ENCODE data around the gene EPO. TPM values are rescaled to one million over a fixed set of nuclear protein-coding genes. Genes with fewer than 3 reads are reported as not detected.

The EPO gene
- total RNA-seq, 1 donor from 2014 or later: not detected

DNA sequence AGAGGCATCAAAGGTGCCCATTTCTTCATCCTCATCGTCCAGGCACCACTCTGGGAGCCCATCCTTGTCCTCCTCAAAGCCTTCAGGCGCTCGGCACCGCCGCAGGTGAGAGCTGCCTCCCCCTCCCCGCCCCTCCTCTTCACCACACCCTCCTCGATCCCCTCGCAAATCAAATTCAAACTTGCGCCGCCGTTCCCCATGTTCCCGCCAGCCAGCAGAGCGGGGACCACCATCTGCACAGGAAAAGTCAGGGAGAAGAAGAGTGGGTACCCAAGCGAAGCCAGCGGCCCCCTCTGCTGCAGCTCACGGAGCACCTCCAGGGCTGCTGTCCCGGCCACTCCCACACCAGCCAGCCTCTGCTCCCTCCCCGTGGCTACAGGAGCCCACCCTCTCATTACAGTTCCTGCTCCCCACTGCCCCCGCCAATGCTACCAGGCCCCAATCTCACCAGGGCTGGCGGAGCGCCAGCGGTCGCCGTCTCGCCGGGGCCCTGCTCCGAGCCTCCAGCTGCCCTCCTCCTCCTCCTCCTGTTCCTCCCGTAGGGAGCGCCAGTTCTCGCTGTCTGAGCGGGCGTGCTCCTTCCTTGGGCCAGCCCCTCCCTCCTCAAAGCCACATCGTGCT lies 34.0 kb upstream of the EPO start:
- Mint-ChIP-seq H3K9me3 (ENCODE audit: unreplicated experiment) (no peaks in the 10 kb centered on the region), H3K27me3 (ENCODE audit: unreplicated experiment) (no peaks in the 10 kb centered on the region)
- DNase-seq (ENCODE audit: extremely low spot score, unreplicated experiment): no peak

DNA sequence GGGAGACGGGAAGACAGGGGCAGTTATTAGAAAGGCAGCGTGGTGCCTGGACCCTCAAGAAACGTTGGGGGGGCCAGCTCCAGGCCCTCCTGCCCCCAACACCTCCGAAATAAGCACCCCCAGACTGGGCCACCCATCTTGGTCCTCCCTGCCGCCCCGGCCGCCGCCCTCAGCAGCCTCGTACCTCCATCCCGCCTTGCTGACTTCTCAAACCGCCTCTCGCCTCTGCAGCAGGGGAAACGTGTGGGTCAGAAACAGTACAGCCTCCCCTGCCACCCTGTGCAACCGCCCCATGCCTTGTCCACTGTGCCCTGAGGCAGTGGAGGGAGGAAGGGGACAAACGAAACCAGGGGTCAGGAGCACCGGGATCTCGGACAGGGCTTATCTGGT lies 33.5 kb upstream of the EPO start:
- Mint-ChIP-seq H3K9me3 (ENCODE audit: unreplicated experiment) (no peaks in the 10 kb centered on the region), H3K36me3 (ENCODE audit: unreplicated experiment) (peaks cover 19% of the 10 kb centered on the region), H3K27ac (ENCODE audit: unreplicated experiment) (no peak overlapping the region), H3K4me3 (ENCODE audit: unreplicated experiment) (no peak overlapping the region), H3K4me1 (ENCODE audit: unreplicated experiment) (peaks cover 15% of the 10 kb centered on the region), H3K27me3 (ENCODE audit: unreplicated experiment) (no peaks in the 10 kb centered on the region)
- no peak for DNase-seq (ENCODE audit: extremely low spot score, unreplicated experiment)
- TF ChIP-seq, protein P1, sequence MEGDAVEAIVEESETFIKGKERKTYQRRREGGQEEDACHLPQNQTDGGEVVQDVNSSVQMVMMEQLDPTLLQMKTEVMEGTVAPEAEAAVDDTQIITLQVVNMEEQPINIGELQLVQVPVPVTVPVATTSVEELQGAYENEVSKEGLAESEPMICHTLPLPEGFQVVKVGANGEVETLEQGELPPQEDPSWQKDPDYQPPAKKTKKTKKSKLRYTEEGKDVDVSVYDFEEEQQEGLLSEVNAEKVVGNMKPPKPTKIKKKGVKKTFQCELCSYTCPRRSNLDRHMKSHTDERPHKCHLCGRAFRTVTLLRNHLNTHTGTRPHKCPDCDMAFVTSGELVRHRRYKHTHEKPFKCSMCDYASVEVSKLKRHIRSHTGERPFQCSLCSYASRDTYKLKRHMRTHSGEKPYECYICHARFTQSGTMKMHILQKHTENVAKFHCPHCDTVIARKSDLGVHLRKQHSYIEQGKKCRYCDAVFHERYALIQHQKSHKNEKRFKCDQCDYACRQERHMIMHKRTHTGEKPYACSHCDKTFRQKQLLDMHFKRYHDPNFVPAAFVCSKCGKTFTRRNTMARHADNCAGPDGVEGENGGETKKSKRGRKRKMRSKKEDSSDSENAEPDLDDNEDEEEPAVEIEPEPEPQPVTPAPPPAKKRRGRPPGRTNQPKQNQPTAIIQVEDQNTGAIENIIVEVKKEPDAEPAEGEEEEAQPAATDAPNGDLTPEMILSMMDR (IDR thresholded peaks at IDR 0.05): no peak

More for the DNA sequence above, 34.0 kb upstream of the EPO start:
- H3K27ac Mint-ChIP-seq (ENCODE audit: unreplicated experiment): no peak overlapping the region
- H3K4me1 Mint-ChIP-seq (ENCODE audit: unreplicated experiment): peaks cover 10% of the 10 kb centered on the region
- H3K36me3 Mint-ChIP-seq (ENCODE audit: unreplicated experiment): peaks cover 21% of the 10 kb centered on the region
- TF ChIP-seq, protein P1 (IDR thresholded peaks at IDR 0.05): no peak
- H3K4me3 Mint-ChIP-seq (ENCODE audit: unreplicated experiment): no peak overlapping the region

DNA sequence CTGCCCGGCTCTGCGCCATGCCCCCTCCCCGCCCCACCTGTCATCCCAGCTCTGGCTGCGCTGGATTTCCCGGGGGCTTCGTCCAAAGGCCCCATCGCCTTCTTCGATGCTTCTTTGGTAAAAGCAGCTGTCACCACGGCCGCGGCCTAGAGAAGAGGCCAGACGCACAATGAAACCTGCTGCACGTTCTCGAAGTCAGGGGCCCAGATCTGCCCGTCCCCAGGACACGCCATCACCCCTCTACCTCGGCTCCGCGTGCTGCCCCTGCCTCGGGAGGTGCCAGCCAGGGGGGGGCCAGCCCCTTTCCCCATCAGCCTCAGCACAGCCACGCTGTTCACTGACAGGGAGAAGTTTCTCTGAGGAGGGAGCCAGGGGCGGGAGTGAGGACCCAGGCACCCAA lies 33.0 kb upstream of the EPO start:
- TF ChIP-seq, protein P1 (IDR thresholded peaks at IDR 0.05): no peak
- no peaks in the 10 kb centered on the region for H3K9me3 Mint-ChIP-seq (ENCODE audit: unreplicated experiment)
- H3K4me1 Mint-ChIP-seq (ENCODE audit: unreplicated experiment): peaks cover 20% of the 10 kb centered on the region
- no peaks in the 10 kb centered on the region for H3K27me3 Mint-ChIP-seq (ENCODE audit: unreplicated experiment)
- no peak overlapping the region for H3K4me3 Mint-ChIP-seq (ENCODE audit: unreplicated experiment)
- H3K27ac Mint-ChIP-seq (ENCODE audit: unreplicated experiment): no peak overlapping the region
- no peak for DNase-seq (ENCODE audit: extremely low spot score, unreplicated experiment)
- H3K36me3 Mint-ChIP-seq (ENCODE audit: unreplicated experiment): peaks cover 19% of the 10 kb centered on the region

DNA sequence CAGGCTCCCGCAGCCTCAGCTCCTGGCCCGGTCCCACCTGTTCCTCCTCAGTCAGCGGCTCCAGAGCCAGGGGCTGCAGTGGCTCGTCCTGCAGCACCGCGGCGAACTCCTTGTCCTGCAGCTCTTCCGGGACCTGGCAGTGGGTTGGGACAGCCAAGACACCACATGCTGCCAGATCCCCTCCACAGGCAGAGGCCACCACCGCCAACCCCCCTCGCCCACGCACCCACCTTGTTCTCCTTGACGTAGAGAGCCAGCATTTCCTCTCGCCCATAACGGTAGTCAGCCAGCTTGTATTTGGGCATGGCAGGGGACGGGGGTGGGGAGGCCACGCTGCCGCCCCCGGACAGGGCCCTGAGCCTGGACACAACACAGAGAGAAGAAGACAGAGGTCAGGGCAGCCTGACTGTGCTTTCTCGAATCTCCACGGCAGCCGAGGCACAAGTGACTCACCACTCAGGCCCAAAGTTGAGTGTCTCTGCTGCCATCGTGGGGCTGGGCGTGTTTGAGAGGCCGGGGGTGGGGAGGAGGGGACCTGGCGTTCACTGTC lies 32.4 kb upstream of the EPO start:
- Mint-ChIP-seq H3K9me3 (ENCODE audit: unreplicated experiment) (no peaks in the 10 kb centered on the region), H3K4me1 (ENCODE audit: unreplicated experiment) (peaks cover 25% of the 10 kb centered on the region), H3K27ac (ENCODE audit: unreplicated experiment) (no peak overlapping the region), H3K27me3 (ENCODE audit: unreplicated experiment) (no peaks in the 10 kb centered on the region), H3K36me3 (ENCODE audit: unreplicated experiment) (peaks cover 19% of the 10 kb centered on the region), H3K4me3 (ENCODE audit: unreplicated experiment) (no peak overlapping the region)
- TF ChIP-seq, protein P1 (IDR thresholded peaks at IDR 0.05): no peak
- no peak for DNase-seq (ENCODE audit: extremely low spot score, unreplicated experiment)

DNA sequence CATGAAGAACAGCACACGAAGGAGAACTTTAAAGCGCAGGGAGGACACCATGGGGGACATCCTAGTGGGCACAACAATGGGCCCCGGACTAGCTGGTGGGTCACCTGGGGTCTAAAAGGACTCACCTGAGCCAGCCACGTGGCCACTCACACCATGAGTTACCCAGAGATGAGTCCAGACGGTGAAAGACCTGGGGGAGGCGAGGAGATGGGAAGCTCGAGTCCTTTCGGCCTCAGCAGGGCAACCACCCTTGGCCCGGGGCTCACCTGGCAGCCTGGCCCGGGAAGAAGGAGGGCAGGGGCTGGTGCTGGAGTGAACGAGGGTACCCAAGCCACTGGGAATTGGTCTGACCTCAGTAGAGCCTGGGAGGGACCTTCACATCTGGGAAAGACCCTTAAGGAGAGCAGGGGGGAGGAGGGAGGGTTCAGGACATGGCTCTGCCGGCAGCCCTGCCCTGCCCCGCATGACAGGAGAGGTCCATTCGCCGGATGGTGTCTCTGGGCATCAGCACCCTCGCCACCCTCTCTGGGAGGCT lies 31.9 kb upstream of the EPO start:
- TF ChIP-seq, protein P1 (IDR thresholded peaks at IDR 0.05): no peak
- Mint-ChIP-seq H3K4me3 (ENCODE audit: unreplicated experiment) (no peak overlapping the region), H3K9me3 (ENCODE audit: unreplicated experiment) (no peaks in the 10 kb centered on the region), H3K4me1 (ENCODE audit: unreplicated experiment) (peaks cover 30% of the 10 kb centered on the region), H3K36me3 (ENCODE audit: unreplicated experiment) (peaks cover 16% of the 10 kb centered on the region), H3K27ac (ENCODE audit: unreplicated experiment) (no peak overlapping the region), H3K27me3 (ENCODE audit: unreplicated experiment) (no peaks in the 10 kb centered on the region)
- DNase-seq (ENCODE audit: extremely low spot score, unreplicated experiment): no peak
